HCT116 (cell line): ENCODE measurements around the gene KSR1. TPM values are rescaled to one million over a fixed set of nuclear protein-coding genes. Genes with fewer than 3 reads are reported as not detected.

Experiments
- ATAC-seq: fragments of 200-7000 bp; cut with Tn5 transposase; 2 replicates; pipeline ENCODE4 v1.9.1; 2020; ENCODE audit warnings: mild to moderate bottlenecking, moderate library complexity
- BruUV-seq: library from RNA; stranded (reverse); fragments of 400-500 nt; replicated peaks from 2 replicates; lab custom pipeline; 2021; lab: Mats Ljungman, UMichigan
- CTCF ChIA-PET: fragments of 300-600 bp; sonication (Branson Sonifier 250); formaldehyde crosslinking; loops from one replicate; lab custom pipeline; 2021; ENCODE audit warnings: antibody characterized with exemption; lab: Charles Lee
- POLR2A ChIA-PET: fragments of 300-600, 350-600 bp; sonication (Branson Sonifier 250); formaldehyde crosslinking; loops from one replicate; lab custom pipeline; 2021; ENCODE audit warnings: antibody characterized with exemption; lab: Charles Lee
- RAD21 ChIA-PET, 2 experiments: fragments of 300-600 bp; sonication (Branson Sonifier 250); formaldehyde crosslinking; loops; one replicate each; lab custom pipeline; 2023; ENCODE audit warnings: low total read pairs in 2 of 2; ENCODE audit not compliant: uncharacterized antibody in 2 of 2, unreplicated experiment in 2 of 2, low non-redundant PET in 1 of 2; lab: Charles Lee
- DNase-seq: peaks from one replicate; pipeline ENCODE4 v3.0.0-alpha.2; 2010; ENCODE audit warnings: low read depth, low spot score
- H2AFZ ChIP-seq: fragments of 200-600 bp; shearing (Covaris generic), sonication (generic); 2 replicates; pipeline ENCODE4 v1.6.1; 2017; ENCODE audit warnings: low read depth, mixed run types, mixed read lengths, antibody characterized with exemption, low read length; ENCODE audit not compliant: poor library complexity, severe bottlenecking
- H3K27ac ChIP-seq: 2 replicates; pipeline ENCODE4 v1.5.1; 2012; ENCODE audit warnings: low read depth, low read length
- H3K27me3 ChIP-seq: fragments of 200-600 bp; sonication (generic); 2 replicates; pipeline ENCODE4 v1.6.1; 2016; ENCODE audit warnings: mixed run types, low read length, mixed read lengths; ENCODE audit not compliant: insufficient read depth
- H3K36me3 ChIP-seq, 2 experiments: fragments of 200-500 bp in 1 of 2; fragments of 200-600 bp in 1 of 2; sonication (Bioruptor generic) in 1 of 2; sonication (generic) in 1 of 2; 2 replicates each; pipeline versions ENCODE4 v1.5.1 to v1.6.1; 2014 to 2016; ENCODE audit warnings: low read length in 2 of 2, inconsistent platforms in 1 of 2, mixed read lengths in 1 of 2, mixed run types in 1 of 2; ENCODE audit not compliant: insufficient read depth in 2 of 2, control insufficient read depth in 1 of 2
- H3K4me1 ChIP-seq, 2 experiments: fragments of 200-600 bp in 1 of 2; sonication (generic) in 1 of 2; 2 replicates each; pipeline versions ENCODE4 v1.5.1 to v1.6.1; 2012 to 2017; ENCODE audit warnings: low read length in 2 of 2, inconsistent platforms in 1 of 2, mild to moderate bottlenecking in 1 of 2, mixed read lengths in 1 of 2, mixed run types in 1 of 2, moderate library complexity in 1 of 2; ENCODE audit not compliant: insufficient read depth in 2 of 2, control insufficient read depth in 1 of 2
- H3K4me2 ChIP-seq: fragments of 200-600 bp; sonication (generic); 2 replicates; pipeline ENCODE4 v1.6.1; 2017; ENCODE audit warnings: mixed run types, low read length, mixed read lengths
- H3K4me3 ChIP-seq, 2 experiments: fragments of 200-600 bp in 1 of 2; sonication (generic) in 1 of 2; replicated peaks in 1 of 2; 2 replicates each; pipeline ENCODE4 v1.5.1; 2011 to 2016; ENCODE audit warnings: low read length in 2 of 2, control low read depth in 1 of 2, low read depth in 1 of 2, mild to moderate bottlenecking in 1 of 2, mixed read lengths in 1 of 2, mixed run types in 1 of 2
- H3K79me2 ChIP-seq: fragments of 200-600 bp; sonication (generic); 2 replicates; pipeline ENCODE4 v1.6.1; 2017; ENCODE audit warnings: mild to moderate bottlenecking, mixed run types, low read length, moderate library complexity, mixed read lengths; ENCODE audit not compliant: insufficient read depth
- H3K9ac ChIP-seq: fragments of 200-600 bp; sonication (generic); 2 replicates; pipeline ENCODE4 v1.6.1; 2016; ENCODE audit warnings: low read length, mixed read lengths
- H3K9me2 ChIP-seq: fragments of 200-600 bp; sonication (generic), shearing (Covaris generic); 2 replicates; pipeline ENCODE4 v1.6.1; 2017; ENCODE audit warnings: mixed run types, mild to moderate bottlenecking, moderate library complexity; ENCODE audit not compliant: insufficient read depth
- H3K9me3 ChIP-seq, 2 experiments: fragments of 200-500 bp in 1 of 2; fragments of 200-600 bp in 1 of 2; sonication (Bioruptor generic) in 1 of 2; sonication (generic) in 1 of 2; 2 replicates each; pipeline ENCODE4 v1.6.1; 2014 to 2017; ENCODE audit warnings: low read length in 2 of 2, mixed read lengths in 2 of 2, inconsistent platforms in 1 of 2, low read depth in 1 of 2, mild to moderate bottlenecking in 1 of 2, mixed run types in 1 of 2, moderate library complexity in 1 of 2; ENCODE audit not compliant: control insufficient read depth in 1 of 2, insufficient read depth in 1 of 2
- H4K20me1 ChIP-seq: fragments of 200-600 bp; sonication (generic), shearing (Covaris generic); 2 replicates; pipeline ENCODE4 v1.6.1; 2017; ENCODE audit warnings: mixed run types, mild to moderate bottlenecking, moderate library complexity; ENCODE audit not compliant: insufficient read depth
- CBX3 ChIP-seq: IDR thresholded peaks from 2 replicates; pipeline ENCODE4 v1.6.1; 2012; ENCODE audit warnings: low read depth
- CEBPB ChIP-seq: IDR thresholded peaks from 2 replicates; pipeline ENCODE4 v1.6.1; 2012; ENCODE audit warnings: low read depth
- EZH2 ChIP-seq: fragments of 200-600 bp; sonication (generic); IDR thresholded peaks from 2 replicates; pipeline ENCODE4 v1.6.1; 2017; ENCODE audit warnings: antibody characterized with exemption, mixed run types
- FOSL1 ChIP-seq: IDR thresholded peaks from 2 replicates; pipeline ENCODE4 v1.6.1; 2012; ENCODE audit warnings: low read depth
- JUND ChIP-seq: IDR thresholded peaks from 2 replicates; pipeline ENCODE4 v1.6.1; 2012
- POLR2AphosphoS5 ChIP-seq: IDR thresholded peaks from 2 replicates; pipeline ENCODE4 v1.6.1; 2011; ENCODE audit warnings: mild to moderate bottlenecking, low read depth, low read length, moderate library complexity
- RAD21 ChIP-seq: IDR thresholded peaks from 2 replicates; pipeline ENCODE4 v1.6.1; 2012; ENCODE audit warnings: low read depth, mild to moderate bottlenecking
- SIN3A ChIP-seq: IDR thresholded peaks from 2 replicates; pipeline ENCODE4 v1.6.1; 2012; ENCODE audit warnings: low read depth
- SRF ChIP-seq: IDR thresholded peaks from 2 replicates; pipeline ENCODE4 v1.6.1; 2012; ENCODE audit warnings: low read depth
- YY1 ChIP-seq: IDR thresholded peaks from 2 replicates; pipeline ENCODE4 v1.6.1; 2011; ENCODE audit warnings: low read length, low read depth, moderate library complexity, mild to moderate bottlenecking; ENCODE audit not compliant: insufficient replicate concordance; ENCODE audit errors: extremely low read depth
- ZFX ChIP-seq: fragments of 450-650 bp; IDR thresholded peaks from 2 replicates; pipeline ENCODE4 v1.6.1; 2017
- intact Hi-C: fragments of 100-400 bp; cut with micrococcal nuclease; formaldehyde crosslinking; loops from 2 replicates; pipeline ENCODE4 v1.10.0; 2022
- total RNA-seq: library from RNA; stranded (reverse); gene quantifications from one replicate; pipeline ENCODE4 v1.2.1, GENCODE V29; 2021; ENCODE audit not compliant: unreplicated experiment
- TF ChIP-seq, protein P1 (sequence below): IDR thresholded peaks from 2 replicates; pipeline ENCODE4 v1.6.1; 2012; ENCODE audit warnings: low read depth

The KSR1 gene
- total RNA-seq, 1 experiment from 2014 or later: 16.5 TPM

DNA sequence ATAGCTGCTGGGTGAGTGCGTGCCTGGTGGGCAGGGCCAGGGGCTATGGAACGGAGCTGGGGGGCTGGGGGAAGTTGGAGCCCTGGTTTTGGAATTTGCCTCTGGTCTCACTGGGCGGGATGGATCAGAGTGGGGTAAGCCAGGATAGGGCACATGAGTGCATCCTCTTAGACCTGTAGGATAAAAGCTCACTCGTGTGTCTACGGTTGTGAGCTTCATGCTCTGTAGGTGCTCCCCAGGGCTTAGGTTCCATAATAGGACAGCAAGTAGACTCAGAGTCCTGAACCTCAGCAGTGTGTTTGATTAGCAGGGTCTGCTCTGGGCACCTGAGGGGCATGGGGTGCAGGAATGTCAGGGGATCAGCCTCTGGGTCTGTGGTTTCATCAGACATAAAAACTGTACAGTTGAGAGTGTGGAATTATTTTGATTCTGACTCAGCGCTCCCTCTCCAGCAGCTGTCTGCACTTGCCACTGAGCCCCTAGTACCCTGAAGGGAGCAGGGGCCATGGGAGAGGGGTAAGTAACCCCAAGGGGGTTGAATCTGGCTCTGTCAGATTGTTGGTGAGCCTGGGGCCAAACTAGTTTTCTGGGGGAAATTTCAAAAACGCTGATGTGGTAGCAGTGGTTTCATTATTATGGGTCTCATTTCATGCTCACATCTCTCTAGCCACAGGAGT lies 90.5 kb downstream of the KSR1 start:
- CTCF ChIA-PET: interaction anchor here (1.0 kb wide), 1 partner anchor 53 kb away, joined by 4 read pairs; no protein-coding TSS in a partner anchor
- Histone ChIP-seq H3K4me3 (no peak overlapping the region), H3K4me1 (peaks cover 36 to 41% of the 10 kb centered on the region in 2 experiments), H2AFZ (no peak overlapping the region), H3K9ac (no peak overlapping the region), H3K9me2 (no peaks in the 10 kb centered on the region), H3K27me3 (no peaks in the 10 kb centered on the region), H4K20me1 (no peaks in the 10 kb centered on the region), H3K4me2 (no peak overlapping the region), H3K9me3 (no peaks in the 10 kb centered on the region), H3K27ac (no peak overlapping the region), H3K36me3 (no peaks in the 10 kb centered on the region), H3K79me2 (no peaks in the 10 kb centered on the region)
- intact Hi-C loops: no loop called here
- DNase-seq (no peak), ATAC-seq (no peak)
- BruUV-seq: no TSS peak
- TF ChIP-seq ZFX (no peak), SIN3A (no peak), FOSL1 (no peak), JUND (no peak), SRF (no peak), POLR2AphosphoS5 (no peak), CBX3 (no peak)
- RAD21 ChIA-PET: no interaction called here
- POLR2A ChIA-PET: no interaction called here

DNA sequence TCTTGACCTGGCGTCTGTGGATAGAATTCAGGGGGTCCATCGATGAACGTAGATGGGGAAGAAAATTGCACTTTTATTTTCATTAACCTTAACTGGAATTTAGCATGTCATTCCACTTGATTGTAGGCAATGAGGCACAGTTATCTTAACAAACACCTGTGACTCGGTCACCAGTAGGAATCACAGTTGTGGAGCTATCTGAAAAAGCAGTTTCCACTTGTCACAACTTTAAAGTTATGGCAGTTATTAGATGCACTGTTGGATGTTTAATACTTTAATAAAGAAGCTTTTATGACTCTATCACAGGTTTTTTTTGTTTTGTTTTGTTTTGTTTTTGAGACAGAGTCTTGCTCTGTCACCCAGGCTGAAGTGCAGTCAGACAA lies 91.0 kb downstream of the KSR1 start:
- H3K27ac ChIP-seq: no peak overlapping the region
- BruUV-seq: no TSS peak
- intact Hi-C loops: no loop called here
- TF ChIP-seq FOSL1: no peak
- TF ChIP-seq POLR2AphosphoS5: no peak
- TF ChIP-seq CBX3: no peak
- TF ChIP-seq EZH2: no peak
- TF ChIP-seq YY1: no peak
- TF ChIP-seq ZFX: no peak
- TF ChIP-seq CEBPB: no peak
- no peak for TF ChIP-seq RAD21
- TF ChIP-seq, protein P1, sequence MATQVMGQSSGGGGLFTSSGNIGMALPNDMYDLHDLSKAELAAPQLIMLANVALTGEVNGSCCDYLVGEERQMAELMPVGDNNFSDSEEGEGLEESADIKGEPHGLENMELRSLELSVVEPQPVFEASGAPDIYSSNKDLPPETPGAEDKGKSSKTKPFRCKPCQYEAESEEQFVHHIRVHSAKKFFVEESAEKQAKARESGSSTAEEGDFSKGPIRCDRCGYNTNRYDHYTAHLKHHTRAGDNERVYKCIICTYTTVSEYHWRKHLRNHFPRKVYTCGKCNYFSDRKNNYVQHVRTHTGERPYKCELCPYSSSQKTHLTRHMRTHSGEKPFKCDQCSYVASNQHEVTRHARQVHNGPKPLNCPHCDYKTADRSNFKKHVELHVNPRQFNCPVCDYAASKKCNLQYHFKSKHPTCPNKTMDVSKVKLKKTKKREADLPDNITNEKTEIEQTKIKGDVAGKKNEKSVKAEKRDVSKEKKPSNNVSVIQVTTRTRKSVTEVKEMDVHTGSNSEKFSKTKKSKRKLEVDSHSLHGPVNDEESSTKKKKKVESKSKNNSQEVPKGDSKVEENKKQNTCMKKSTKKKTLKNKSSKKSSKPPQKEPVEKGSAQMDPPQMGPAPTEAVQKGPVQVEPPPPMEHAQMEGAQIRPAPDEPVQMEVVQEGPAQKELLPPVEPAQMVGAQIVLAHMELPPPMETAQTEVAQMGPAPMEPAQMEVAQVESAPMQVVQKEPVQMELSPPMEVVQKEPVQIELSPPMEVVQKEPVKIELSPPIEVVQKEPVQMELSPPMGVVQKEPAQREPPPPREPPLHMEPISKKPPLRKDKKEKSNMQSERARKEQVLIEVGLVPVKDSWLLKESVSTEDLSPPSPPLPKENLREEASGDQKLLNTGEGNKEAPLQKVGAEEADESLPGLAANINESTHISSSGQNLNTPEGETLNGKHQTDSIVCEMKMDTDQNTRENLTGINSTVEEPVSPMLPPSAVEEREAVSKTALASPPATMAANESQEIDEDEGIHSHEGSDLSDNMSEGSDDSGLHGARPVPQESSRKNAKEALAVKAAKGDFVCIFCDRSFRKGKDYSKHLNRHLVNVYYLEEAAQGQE: no peak
- H3K36me3 ChIP-seq: no peaks in the 10 kb centered on the region
- DNase-seq: no peak
- RAD21 ChIA-PET: no interaction called here
- H3K79me2 ChIP-seq: no peaks in the 10 kb centered on the region
- no peaks in the 10 kb centered on the region for H4K20me1 ChIP-seq
- no peak overlapping the region for H3K4me2 ChIP-seq
- no peak for ATAC-seq
- no peak overlapping the region for H3K4me3 ChIP-seq
- H3K9me2 ChIP-seq: no peaks in the 10 kb centered on the region
- H3K9ac ChIP-seq: no peak overlapping the region
- POLR2A ChIA-PET: no interaction called here
- CTCF ChIA-PET: interaction anchor here (1.0 kb wide), 1 partner anchor 53 kb away, joined by 4 read pairs; no protein-coding TSS in a partner anchor
- no peaks in the 10 kb centered on the region for H3K27me3 ChIP-seq
- no peaks in the 10 kb centered on the region for H3K9me3 ChIP-seq
- no peak overlapping the region for H2AFZ ChIP-seq
- H3K4me1 ChIP-seq: peaks cover 41 to 46% of the 10 kb centered on the region in 2 experiments
